Prostate gland (tissue), 2 donors: ENCODE data around the gene FANK1.

Source experiments
- POLR2A ChIP-seq: fragments of 450-650 bp; IDR thresholded peaks from one replicate; pipeline ENCODE4 v1.6.1; 2016; ENCODE audit warnings: antibody characterized with exemption, mild to moderate bottlenecking
- TF ChIP-seq, protein P1 (sequence below), 4 experiments: fragments of 200-600 bp in 2 of 4; fragments of 450-650 bp in 2 of 4; sonication (generic) in 2 of 4; IDR thresholded peaks; 1 replicate in 3 of 4; 2 replicates in 1 of 4; pipeline ENCODE4 v1.5.1; 2016 to 2019; ENCODE audit warnings: antibody characterized with exemption in 4 of 4, mild to moderate bottlenecking in 2 of 4, moderate library complexity in 2 of 4

DNA sequence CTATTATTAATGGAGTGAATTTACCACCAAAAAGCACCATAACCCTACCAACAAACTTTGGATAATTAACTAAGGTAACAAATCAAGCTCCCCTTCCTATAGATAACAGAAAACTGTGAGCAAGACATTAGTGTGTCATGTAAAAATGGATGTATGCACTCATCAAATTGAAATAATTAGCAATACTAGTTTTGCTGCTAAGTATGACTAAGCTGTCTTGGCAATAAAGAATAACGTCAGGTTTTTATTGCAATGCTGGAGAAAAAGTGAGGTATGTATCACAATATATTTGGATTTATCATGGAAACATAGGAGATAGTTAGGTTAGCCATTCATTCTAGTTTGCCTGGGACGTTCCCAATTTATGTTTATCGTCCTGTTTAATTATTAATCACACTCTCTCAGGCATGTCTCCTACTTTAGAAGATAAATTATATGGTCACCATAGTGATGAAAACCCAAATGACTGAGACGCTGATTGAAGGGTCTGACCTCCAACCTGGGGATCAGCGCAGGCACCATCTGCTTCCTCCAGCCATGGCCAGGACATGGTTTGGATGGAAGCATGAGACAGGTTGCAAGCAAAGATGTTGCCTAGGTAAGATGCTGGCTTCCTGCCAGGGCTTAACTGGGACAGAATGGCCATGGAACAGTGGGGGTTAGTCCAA lies 125.6 kb downstream of the FANK1 start:
- no peak for TF ChIP-seq POLR2A
- TF ChIP-seq, protein P1, sequence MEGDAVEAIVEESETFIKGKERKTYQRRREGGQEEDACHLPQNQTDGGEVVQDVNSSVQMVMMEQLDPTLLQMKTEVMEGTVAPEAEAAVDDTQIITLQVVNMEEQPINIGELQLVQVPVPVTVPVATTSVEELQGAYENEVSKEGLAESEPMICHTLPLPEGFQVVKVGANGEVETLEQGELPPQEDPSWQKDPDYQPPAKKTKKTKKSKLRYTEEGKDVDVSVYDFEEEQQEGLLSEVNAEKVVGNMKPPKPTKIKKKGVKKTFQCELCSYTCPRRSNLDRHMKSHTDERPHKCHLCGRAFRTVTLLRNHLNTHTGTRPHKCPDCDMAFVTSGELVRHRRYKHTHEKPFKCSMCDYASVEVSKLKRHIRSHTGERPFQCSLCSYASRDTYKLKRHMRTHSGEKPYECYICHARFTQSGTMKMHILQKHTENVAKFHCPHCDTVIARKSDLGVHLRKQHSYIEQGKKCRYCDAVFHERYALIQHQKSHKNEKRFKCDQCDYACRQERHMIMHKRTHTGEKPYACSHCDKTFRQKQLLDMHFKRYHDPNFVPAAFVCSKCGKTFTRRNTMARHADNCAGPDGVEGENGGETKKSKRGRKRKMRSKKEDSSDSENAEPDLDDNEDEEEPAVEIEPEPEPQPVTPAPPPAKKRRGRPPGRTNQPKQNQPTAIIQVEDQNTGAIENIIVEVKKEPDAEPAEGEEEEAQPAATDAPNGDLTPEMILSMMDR (IDR thresholded peaks at IDR 0.05), result no peak
